ENCODE results near the gene RPL22. TPM values are rescaled to one million over a fixed set of nuclear protein-coding genes. Genes with fewer than 3 reads are reported as not detected.

RPL22 gene
- total RNA-seq, 1 donor from 2014 or later: 193 TPM

Other genes starting within 250 kb of the RPL22 start
- 3.7 and 4.0 TPM in 2 replicates for gene NPHP4, start 207.2 kb downstream of the RPL22 start, total RNA-seq
- 2.4 and 3.5 TPM in 2 replicates for gene KCNAB2, start 153.7 kb downstream of the RPL22 start, total RNA-seq
- gene CHD5, start 19.3 kb downstream of the RPL22 start, total RNA-seq: 0.04 and 0.07 TPM in 2 replicates
- gene RNF207, start 6.5 kb upstream of the RPL22 start, total RNA-seq: 3.4 and 9.7 TPM in 2 replicates
- 77.2 and 124 TPM in 2 replicates for gene ICMT, start 36.4 kb upstream of the RPL22 start, total RNA-seq
- not detected in 2 replicates for gene HES3, start 44.6 kb upstream of the RPL22 start, total RNA-seq
- gene GPR153, start 61.5 kb upstream of the RPL22 start, total RNA-seq: 1.8 and 2.5 TPM in 2 replicates
- 57.1 and 69.0 TPM in 2 replicates for gene ACOT7, start 194.2 kb upstream of the RPL22 start, total RNA-seq
- 18.8 and 38.6 TPM in 2 replicates for gene HES2, start 220.3 kb upstream of the RPL22 start, total RNA-seq
- 0.79 and 0.81 TPM in 2 replicates for gene ESPN, start 225.2 kb upstream of the RPL22 start, total RNA-seq

Measured in pulmonary artery endothelial cell (primary cell).